ENCODE results near the gene PCNX3.

Gene PCNX3

GRCh38 chr11:65580756-65581155 lies 34.8 kb upstream of the PCNX3 start:
- DNase-seq, result no peak

- DNase-seq, result no peak
Measured at GRCh38 chr11:65581928-65582327, 33.6 kb upstream of the PCNX3 start.

- DNase-seq, result no peak
Measured at GRCh38 chr11:65583589-65583988, 32.0 kb upstream of the PCNX3 start.

- DNase-seq, result no peak
Measured at GRCh38 chr11:65584106-65584505, 31.5 kb upstream of the PCNX3 start.

GRCh38 chr11:65584723-65585171 lies 30.8 kb upstream of the PCNX3 start:
- DNase-seq, result no peak

GRCh38 chr11:65585396-65586246 lies 30.0 kb upstream of the PCNX3 start:
- DNase-seq, result no peak

GRCh38 chr11:65586247-65586630 lies 29.3 kb upstream of the PCNX3 start:
- DNase-seq, result no peak

- no peak for DNase-seq
Measured at GRCh38 chr11:65586676-65587075, 28.9 kb upstream of the PCNX3 start.

- DNase-seq, result peak; percentile 45
Measured at GRCh38 chr11:65588199-65589054, 27.1 kb upstream of the PCNX3 start.

GRCh38 chr11:65589444-65590239 lies 25.9 kb upstream of the PCNX3 start:
- no peak for DNase-seq

GRCh38 chr11:65590240-65590738 lies 25.3 kb upstream of the PCNX3 start:
- no peak for DNase-seq

GRCh38 chr11:65591939-65592857 lies 23.4 kb upstream of the PCNX3 start:
- DNase-seq, result no peak

GRCh38 chr11:65592858-65593517 lies 22.6 kb upstream of the PCNX3 start:
- no peak for DNase-seq

GRCh38 chr11:65593518-65594414 lies 21.8 kb upstream of the PCNX3 start:
- no peak for DNase-seq

- DNase-seq, result no peak
Measured at GRCh38 chr11:65595131-65595530, 20.4 kb upstream of the PCNX3 start.

- no peak for DNase-seq
Measured at GRCh38 chr11:65595543-65596281, 19.9 kb upstream of the PCNX3 start, which contains the start of gene KCNK7. Gene KCNK7 (minus strand): TSS chr11:65595800. CDS start chr11:65595772, 28 bp downstream.

GRCh38 chr11:65596520-65596919 lies 19.1 kb upstream of the PCNX3 start:
- DNase-seq, result no peak

- DNase-seq, result no peak
Measured at GRCh38 chr11:65598258-65598699, 17.3 kb upstream of the PCNX3 start.

Data from NCI-H226 (cell line).